Neuronal stem cell (in vitro differentiated cells): Measurements from ENCODE around the gene HOGA1.
A peak's percentile ranks its signal among the peaks of the same experiment; 100 is the strongest.

Source experiments
- DNase-seq: peaks from one replicate; pipeline ENCODE4 v3.0.0-alpha.2; 2013; ENCODE audit warnings: low spot score
- H2AFZ ChIP-seq: one replicate; pipeline ENCODE4 v1.6.1; 2013; ENCODE audit warnings: mild to moderate bottlenecking, low read length, inconsistent platforms
- H2AK5ac ChIP-seq: 2 replicates; pipeline ENCODE4 v1.6.1; 2013; ENCODE audit warnings: low read depth, mild to moderate bottlenecking, inconsistent platforms, low read length, moderate library complexity, mixed read lengths
- H2BK120ac ChIP-seq: 2 replicates; pipeline ENCODE4 v1.6.1; 2013; ENCODE audit warnings: low read depth, mild to moderate bottlenecking, inconsistent platforms, low read length, moderate library complexity, mixed read lengths
- H2BK12ac ChIP-seq: one replicate; pipeline ENCODE4 v1.6.1; 2013; ENCODE audit warnings: low read length, inconsistent platforms
- H2BK15ac ChIP-seq: 2 replicates; pipeline ENCODE4 v1.6.1; 2013; ENCODE audit warnings: mild to moderate bottlenecking, low read length, inconsistent platforms, mixed read lengths
- H2BK5ac ChIP-seq: one replicate; pipeline ENCODE4 v1.6.1; 2013; ENCODE audit warnings: inconsistent platforms, mild to moderate bottlenecking, low read length, moderate library complexity
- H3K14ac ChIP-seq: one replicate; pipeline ENCODE4 v1.6.1; 2013; ENCODE audit warnings: low read length, inconsistent platforms
- H3K18ac ChIP-seq: 2 replicates; pipeline ENCODE4 v1.6.1; 2013; ENCODE audit warnings: low read length, inconsistent platforms
- H3K23ac ChIP-seq: 2 replicates; pipeline ENCODE4 v1.6.1; 2013; ENCODE audit warnings: low read depth, mild to moderate bottlenecking, mixed read lengths, low read length, inconsistent platforms; ENCODE audit not compliant: poor library complexity
- H3K27ac ChIP-seq: replicated peaks from 3 replicates; pipeline ENCODE4 v1.5.1; 2013; ENCODE audit warnings: low read length, inconsistent platforms
- H3K27me3 ChIP-seq, 3 experiments: 2 replicates each; pipeline ENCODE4 v1.6.1; 2013; ENCODE audit warnings: low read length in 3 of 3, mild to moderate bottlenecking in 2 of 3, inconsistent platforms in 1 of 3, low read depth in 1 of 3, mixed read lengths in 1 of 3, moderate library complexity in 1 of 3; ENCODE audit not compliant: control insufficient read depth in 3 of 3, insufficient read depth in 3 of 3
- H3K36me3 ChIP-seq, 2 donors: replicated peaks in 1 of 2; 2 replicates each; pipeline ENCODE4 v1.6.1; 2013; ENCODE audit warnings: low read length in 2 of 2; ENCODE audit not compliant: control insufficient read depth in 2 of 2, insufficient read depth in 2 of 2
- H3K4ac ChIP-seq: 2 replicates; pipeline ENCODE4 v1.6.1; 2013; ENCODE audit warnings: inconsistent platforms, mild to moderate bottlenecking, low read length, moderate library complexity
- H3K4me1 ChIP-seq, 2 donors: 1 replicate in 1 of 2; 2 replicates in 1 of 2; pipeline ENCODE4 v1.6.1; 2013; ENCODE audit warnings: low read length in 2 of 2, low read depth in 1 of 2; ENCODE audit not compliant: control insufficient read depth in 2 of 2, insufficient read depth in 1 of 2
- H3K4me2 ChIP-seq: one replicate; pipeline ENCODE4 v1.6.1; 2013; ENCODE audit warnings: mild to moderate bottlenecking, low read length, inconsistent platforms; ENCODE audit not compliant: insufficient read depth, poor library complexity, severe bottlenecking
- H3K4me3 ChIP-seq, 2 donors: 2 replicates each; pipeline ENCODE4 v1.5.1; 2013; ENCODE audit warnings: low read length in 2 of 2, mild to moderate bottlenecking in 2 of 2, inconsistent platforms in 1 of 2, moderate library complexity in 1 of 2
- H3K79me1 ChIP-seq: one replicate; pipeline ENCODE4 v1.6.1; 2013; ENCODE audit warnings: low read depth, mild to moderate bottlenecking, inconsistent platforms, low read length, moderate library complexity
- H3K9ac ChIP-seq: one replicate; pipeline ENCODE4 v1.6.1; 2013; ENCODE audit warnings: mild to moderate bottlenecking, low read depth, low read length, inconsistent platforms; ENCODE audit not compliant: poor library complexity
- H3K9me3 ChIP-seq, 2 donors: replicated peaks in 1 of 2; 2 replicates each; pipeline versions ENCODE3 to v1.6.1; 2013; ENCODE audit warnings: low read length in 2 of 2, mild to moderate bottlenecking in 2 of 2, inconsistent platforms in 1 of 2, low read depth in 1 of 2, mixed read lengths in 1 of 2, moderate library complexity in 1 of 2; ENCODE audit not compliant: control insufficient read depth in 2 of 2, insufficient read depth in 1 of 2
- H4K8ac ChIP-seq: one replicate; pipeline ENCODE4 v1.6.1; 2013; ENCODE audit warnings: low read depth, mild to moderate bottlenecking, inconsistent platforms, low read length, moderate library complexity
- H4K91ac ChIP-seq: one replicate; pipeline ENCODE4 v1.6.1; 2013; ENCODE audit warnings: low read length, low read depth, mild to moderate bottlenecking, inconsistent platforms; ENCODE audit not compliant: poor library complexity
- WGBS, 2 donors: extraction: QIAGEN DNeasy Blood & Tissue Kit; methylation state at CpG; one replicate each; pipeline ENCODE4 v1.1.7; 2013; ENCODE audit warnings: missing lambda C conversion rate in 2 of 2, mixed read lengths in 1 of 2; ENCODE audit not compliant: insufficient read length in 2 of 2, insufficient replicate concordance in 1 of 2; ENCODE audit errors: extremely low coverage in 2 of 2; 5-methylcytosine and 5-hydroxymethylcytosine counted together

The HOGA1 gene

DNA sequence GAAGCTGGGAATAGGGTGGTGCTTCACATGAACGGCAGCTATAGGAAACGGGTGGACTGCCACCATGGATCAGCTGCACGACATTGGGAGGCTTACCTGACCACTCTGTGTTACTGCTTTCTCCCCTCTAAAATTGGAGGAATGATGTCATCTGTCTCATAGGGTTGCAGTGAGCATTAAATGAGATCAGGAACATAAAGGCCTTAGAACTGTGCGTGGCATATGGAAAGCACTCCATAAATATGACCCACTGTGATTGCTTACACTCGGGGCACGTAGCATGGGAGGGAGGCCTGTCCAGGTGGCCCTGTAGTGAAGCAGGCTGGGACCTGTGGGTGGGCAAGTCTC lies 15.1 kb downstream of the HOGA1 start:
- H3K27ac ChIP-seq: no peak overlapping the region
- no peak for DNase-seq
- no peak overlapping the region for H2BK5ac ChIP-seq
- peak overlapping the region; percentile 48 for H4K8ac ChIP-seq
- H3K4me1 ChIP-seq: peaks cover 2 to 5% of the 10 kb centered on the region in 2 donors
- no peak overlapping the region for H4K91ac ChIP-seq
- no peak overlapping the region for H3K23ac ChIP-seq
- no CpG with 5 or more reads among the region's 6 CpGs for WGBS, 2 donors
- no peak overlapping the region for H3K4me3 ChIP-seq
- H2BK15ac ChIP-seq: no peak overlapping the region
- H3K9ac ChIP-seq: no peak overlapping the region
- H2BK12ac ChIP-seq: no peak overlapping the region
- H3K18ac ChIP-seq: no peak overlapping the region
- no peak overlapping the region for H2AK5ac ChIP-seq
- no peak overlapping the region for H2BK120ac ChIP-seq
- H3K36me3 ChIP-seq: no peaks in the 10 kb centered on the region
- H3K79me1 ChIP-seq: no peaks in the 10 kb centered on the region
- H3K4ac ChIP-seq: peak overlapping the region; percentile 10
- no peak overlapping the region for H3K14ac ChIP-seq
- H3K27me3 ChIP-seq: no peaks in the 10 kb centered on the region
- no peak overlapping the region for H3K4me2 ChIP-seq
- H2AFZ ChIP-seq: no peak overlapping the region
- H3K9me3 ChIP-seq: no peaks in the 10 kb centered on the region

DNA sequence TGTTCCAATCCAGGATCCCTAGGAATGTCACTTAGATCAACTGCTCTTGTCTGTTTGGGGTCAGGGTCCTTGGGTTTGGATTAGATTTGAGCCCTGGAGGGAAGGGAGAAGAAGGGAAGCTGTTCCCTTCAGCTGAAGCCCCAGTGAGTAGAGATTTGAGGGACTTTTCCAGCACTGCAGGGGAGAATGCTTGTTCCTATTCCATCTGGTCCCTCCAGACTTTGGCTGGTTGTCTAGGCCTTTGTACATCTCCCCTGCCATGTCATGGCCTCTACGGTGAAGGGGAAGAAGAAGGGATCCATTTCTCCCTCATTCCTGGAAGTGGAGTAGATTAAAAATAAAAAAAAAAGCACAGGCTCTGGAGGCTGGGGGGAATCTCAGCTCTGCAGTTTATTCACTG lies 16.4 kb downstream of the HOGA1 start:
- Histone ChIP-seq H2BK120ac (no peak overlapping the region), H3K14ac (no peak overlapping the region), H2AFZ (no peak overlapping the region), H4K91ac (no peak overlapping the region), H3K27ac (no peak overlapping the region), H2BK5ac (no peak overlapping the region), H2BK15ac (no peak overlapping the region), H4K8ac (no peak overlapping the region), H3K4me2 (no peak overlapping the region), H3K27me3 (no peaks in the 10 kb centered on the region), H3K9me3 (no peaks in the 10 kb centered on the region), H3K36me3 (no peaks in the 10 kb centered on the region), H3K4me1 (peaks cover 2 to 5% of the 10 kb centered on the region in 2 donors), H3K9ac (no peak overlapping the region), H3K4ac (no peak overlapping the region), H2BK12ac (no peak overlapping the region), H3K18ac (no peak overlapping the region), H3K23ac (no peak overlapping the region), H3K4me3 (no peak overlapping the region), H3K79me1 (no peaks in the 10 kb centered on the region), H2AK5ac (no peak overlapping the region)
- no CpG with 5 or more reads among the region's 1 CpG for WGBS, 2 donors
- DNase-seq: no peak

- no peak overlapping the region for H3K4me3 ChIP-seq
- no peak overlapping the region for H2BK120ac ChIP-seq
- no peak overlapping the region for H3K27ac ChIP-seq
- H3K4ac ChIP-seq: no peak overlapping the region
- H3K79me1 ChIP-seq: no peaks in the 10 kb centered on the region
- no peak overlapping the region for H3K9ac ChIP-seq
- H3K4me2 ChIP-seq: no peak overlapping the region
- no peak overlapping the region for H4K8ac ChIP-seq
- H2BK5ac ChIP-seq: no peak overlapping the region
- DNase-seq: no peak
- no peaks in the 10 kb centered on the region for H3K27me3 ChIP-seq
- peak overlapping the region; percentile 28 for H3K18ac ChIP-seq
- H2BK15ac ChIP-seq: no peak overlapping the region
- peaks cover 0 to 2% of the 10 kb centered on the region in 2 donors for H3K4me1 ChIP-seq
- no peaks in the 10 kb centered on the region for H3K9me3 ChIP-seq
- H2AFZ ChIP-seq: no peak overlapping the region
- no peak overlapping the region for H3K23ac ChIP-seq
- H2BK12ac ChIP-seq: no peak overlapping the region
- no peak overlapping the region for H2AK5ac ChIP-seq
- no CpG with 5 or more reads among the region's 21 CpGs for WGBS, 2 donors
- no peaks in the 10 kb centered on the region for H3K36me3 ChIP-seq
- H3K14ac ChIP-seq: no peak overlapping the region
- H4K91ac ChIP-seq: no peak overlapping the region
Observed at GRCh38 chr10:97601268-97602215, 17.4 kb downstream of the HOGA1 start.

GRCh38 chr10:97607095-97607636 lies 23.0 kb downstream of the HOGA1 start:
- Histone ChIP-seq H2BK5ac (no peak overlapping the region), H2BK120ac (no peak overlapping the region), H4K91ac (no peak overlapping the region), H3K79me1 (no peaks in the 10 kb centered on the region), H3K27ac (no peak overlapping the region), H3K36me3 (no peaks in the 10 kb centered on the region), H3K4me1 (peaks cover 1 to 10% of the 10 kb centered on the region in 2 donors), H2AK5ac (no peak overlapping the region), H3K23ac (no peak overlapping the region), H3K18ac (no peak overlapping the region), H3K9ac (no peak overlapping the region), H2AFZ (peak overlapping the region; percentile 1), H2BK15ac (no peak overlapping the region), H4K8ac (no peak overlapping the region), H3K14ac (no peak overlapping the region), H3K27me3 (no peaks in the 10 kb centered on the region), H2BK12ac (no peak overlapping the region), H3K9me3 (no peaks in the 10 kb centered on the region), H3K4me2 (no peak overlapping the region), H3K4me3 (no peak overlapping the region), H3K4ac (no peak overlapping the region)
- WGBS, 2 donors: no CpG with 5 or more reads among the region's 5 CpGs
- no peak for DNase-seq
